Prostate gland (tissue), 2 donors: ENCODE data around the gene TENT5C. TPM values are rescaled to one million over a fixed set of nuclear protein-coding genes. Genes with fewer than 3 reads are reported as not detected.

Experiments
- DNase-seq: peaks from one replicate; pipeline ENCODE4 v3.0.0-alpha.2; 2019; ENCODE audit warnings: low spot score
- H3K27ac ChIP-seq, 2 donors: fragments of 200-600 bp; sonication (generic); 2 replicates each; pipeline ENCODE4 v1.5.1; 2017 to 2019
- H3K27me3 ChIP-seq: fragments of 200-600 bp; sonication (generic); replicated peaks from 2 replicates; pipeline ENCODE4 v1.5.1; 2019; ENCODE audit not compliant: insufficient read depth
- H3K36me3 ChIP-seq, 2 donors: fragments of 200-600 bp; sonication (generic); 1 replicate in 1 of 2; 2 replicates in 1 of 2; pipeline versions ENCODE4 v1.5.1 to v1.8.1; 2017 to 2019
- H3K4me1 ChIP-seq: fragments of 200-600 bp; sonication (generic); replicated peaks from 2 replicates; pipeline ENCODE4 v1.5.1; 2019
- H3K4me3 ChIP-seq, 2 donors: fragments of 200-600 bp; sonication (generic); 2 replicates each; pipeline ENCODE4 v1.5.1; 2017 to 2019
- H3K9me3 ChIP-seq: fragments of 200-600 bp; sonication (generic); 2 replicates; pipeline ENCODE4 v1.5.1; 2017
- POLR2A ChIP-seq: fragments of 450-650 bp; IDR thresholded peaks from one replicate; pipeline ENCODE4 v1.6.1; 2016; ENCODE audit warnings: antibody characterized with exemption, mild to moderate bottlenecking
- POLR2AphosphoS5 ChIP-seq: sonication (generic); formaldehyde crosslinking; IDR thresholded peaks from one replicate; pipeline ENCODE4 v1.6.1; 2017; ENCODE audit warnings: antibody characterized with exemption
- WGBS: methylation state at CpG from one replicate; pipeline ENCODE4 v1.1.5; 2018; 5-methylcytosine and 5-hydroxymethylcytosine counted together
- intact Hi-C: fragments of 100-400 bp; cut with DNase I; formaldehyde crosslinking; loops from one replicate; pipeline ENCODE4 v1.14.2; 2022
- total RNA-seq, 2 donors: library from RNA; depleted of rRNA; stranded (reverse); fragments of >200 nt; gene quantifications; one replicate each; pipeline ENCODE4 v1.1.0, GENCODE V29; 2016
- TF ChIP-seq, protein P1 (sequence below), 4 experiments: fragments of 200-600 bp in 2 of 4; fragments of 450-650 bp in 2 of 4; sonication (generic) in 2 of 4; IDR thresholded peaks; 1 replicate in 3 of 4; 2 replicates in 1 of 4; pipeline ENCODE4 v1.5.1; 2016 to 2019; ENCODE audit warnings: antibody characterized with exemption in 4 of 4, mild to moderate bottlenecking in 2 of 4, moderate library complexity in 2 of 4

TENT5C gene
- total RNA-seq, 2 donors from 2014 or later = 23.1 to 28.7 TPM

DNA sequence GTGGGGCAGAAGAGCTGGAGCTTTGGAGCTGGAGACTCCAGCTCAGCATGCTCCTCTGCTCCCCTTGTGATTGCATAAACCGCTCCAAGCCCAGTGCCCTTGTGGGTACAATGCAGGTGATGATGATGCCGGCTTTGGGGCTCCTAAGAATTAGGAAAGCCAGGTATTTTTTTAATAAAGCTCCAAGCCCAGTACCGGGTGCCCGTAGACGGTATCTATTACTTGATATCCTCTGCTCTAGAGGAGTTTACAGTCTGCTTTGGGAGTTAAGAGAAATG lies 27.2 kb downstream of the TENT5C start:
- WGBS = 67% methylated on average over 5 of the region's 5 CpGs
- Histone ChIP-seq H3K4me1 (no peaks in the 10 kb centered on the region), H3K36me3 (no peaks in the 10 kb centered on the region), H3K27me3 (no peaks in the 10 kb centered on the region), H3K27ac (no peak overlapping the region), H3K9me3 (no peaks in the 10 kb centered on the region), H3K4me3 (no peak overlapping the region)
- no peak for TF ChIP-seq POLR2AphosphoS5
- TF ChIP-seq POLR2A = no peak
- TF ChIP-seq, protein P1, sequence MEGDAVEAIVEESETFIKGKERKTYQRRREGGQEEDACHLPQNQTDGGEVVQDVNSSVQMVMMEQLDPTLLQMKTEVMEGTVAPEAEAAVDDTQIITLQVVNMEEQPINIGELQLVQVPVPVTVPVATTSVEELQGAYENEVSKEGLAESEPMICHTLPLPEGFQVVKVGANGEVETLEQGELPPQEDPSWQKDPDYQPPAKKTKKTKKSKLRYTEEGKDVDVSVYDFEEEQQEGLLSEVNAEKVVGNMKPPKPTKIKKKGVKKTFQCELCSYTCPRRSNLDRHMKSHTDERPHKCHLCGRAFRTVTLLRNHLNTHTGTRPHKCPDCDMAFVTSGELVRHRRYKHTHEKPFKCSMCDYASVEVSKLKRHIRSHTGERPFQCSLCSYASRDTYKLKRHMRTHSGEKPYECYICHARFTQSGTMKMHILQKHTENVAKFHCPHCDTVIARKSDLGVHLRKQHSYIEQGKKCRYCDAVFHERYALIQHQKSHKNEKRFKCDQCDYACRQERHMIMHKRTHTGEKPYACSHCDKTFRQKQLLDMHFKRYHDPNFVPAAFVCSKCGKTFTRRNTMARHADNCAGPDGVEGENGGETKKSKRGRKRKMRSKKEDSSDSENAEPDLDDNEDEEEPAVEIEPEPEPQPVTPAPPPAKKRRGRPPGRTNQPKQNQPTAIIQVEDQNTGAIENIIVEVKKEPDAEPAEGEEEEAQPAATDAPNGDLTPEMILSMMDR (IDR thresholded peaks at IDR 0.05) = no peak
- no peak for DNase-seq
- intact Hi-C loops = no loop called here

DNA sequence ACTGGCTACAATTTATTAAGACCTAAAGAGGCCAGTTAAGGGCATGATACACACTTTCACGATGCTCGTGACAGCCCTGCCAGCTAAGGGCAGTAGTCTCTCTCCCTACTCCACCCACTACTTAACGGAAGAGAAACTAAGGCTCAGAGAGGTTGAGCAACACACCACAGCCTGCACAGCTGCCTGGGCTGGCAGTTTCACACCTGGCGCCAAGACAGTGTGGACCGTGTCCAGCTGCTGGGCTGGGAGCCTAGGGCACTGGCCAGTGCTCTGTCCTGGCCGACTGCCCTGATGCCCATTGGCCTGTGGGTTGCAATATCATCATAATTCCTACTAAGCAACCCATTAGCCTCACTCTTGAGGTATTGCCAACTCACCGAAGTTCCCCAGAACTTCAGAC lies 27.6 kb downstream of the TENT5C start:
- intact Hi-C loops = no loop called here
- TF ChIP-seq, protein P1 (IDR thresholded peaks at IDR 0.05) = no peak
- no peak for DNase-seq
- H3K4me1 ChIP-seq = no peaks in the 10 kb centered on the region
- H3K36me3 ChIP-seq = no peaks in the 10 kb centered on the region
- no peak overlapping the region for H3K4me3 ChIP-seq
- H3K27ac ChIP-seq = no peak overlapping the region
- H3K27me3 ChIP-seq = no peaks in the 10 kb centered on the region
- H3K9me3 ChIP-seq = no peaks in the 10 kb centered on the region
- WGBS = 83% methylated on average over 7 of the region's 7 CpGs

DNA sequence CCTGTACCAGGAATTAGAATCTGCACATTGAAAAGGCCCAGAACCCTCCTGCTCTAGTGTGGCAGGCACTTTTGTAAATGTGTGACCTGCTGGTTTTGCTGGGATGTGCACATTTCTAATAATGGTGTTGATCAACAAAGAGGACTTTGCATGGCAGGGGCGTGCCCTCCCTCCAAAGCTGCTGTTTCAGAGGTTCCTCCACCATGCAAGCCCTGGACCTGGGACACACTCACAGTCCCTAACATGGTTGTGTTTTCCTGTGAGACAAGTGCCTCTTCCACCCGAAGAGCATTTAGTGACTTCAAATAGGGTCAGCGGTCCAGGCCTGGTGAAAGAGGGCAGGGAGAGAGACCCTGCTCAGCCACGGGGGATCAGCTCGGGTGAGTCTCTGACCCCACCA lies 28.1 kb downstream of the TENT5C start:
- 96% methylated on average over 5 of the region's 5 CpGs for WGBS
- intact Hi-C loops = no loop called here
- H3K36me3 ChIP-seq = no peaks in the 10 kb centered on the region
- H3K4me1 ChIP-seq = no peaks in the 10 kb centered on the region
- H3K27ac ChIP-seq = no peak overlapping the region
- no peaks in the 10 kb centered on the region for H3K27me3 ChIP-seq
- TF ChIP-seq, protein P1 (IDR thresholded peaks at IDR 0.05) = no peak
- TF ChIP-seq POLR2AphosphoS5 (no peak), POLR2A (no peak)
- H3K9me3 ChIP-seq = no peaks in the 10 kb centered on the region
- DNase-seq = no peak
- no peak overlapping the region for H3K4me3 ChIP-seq

DNA sequence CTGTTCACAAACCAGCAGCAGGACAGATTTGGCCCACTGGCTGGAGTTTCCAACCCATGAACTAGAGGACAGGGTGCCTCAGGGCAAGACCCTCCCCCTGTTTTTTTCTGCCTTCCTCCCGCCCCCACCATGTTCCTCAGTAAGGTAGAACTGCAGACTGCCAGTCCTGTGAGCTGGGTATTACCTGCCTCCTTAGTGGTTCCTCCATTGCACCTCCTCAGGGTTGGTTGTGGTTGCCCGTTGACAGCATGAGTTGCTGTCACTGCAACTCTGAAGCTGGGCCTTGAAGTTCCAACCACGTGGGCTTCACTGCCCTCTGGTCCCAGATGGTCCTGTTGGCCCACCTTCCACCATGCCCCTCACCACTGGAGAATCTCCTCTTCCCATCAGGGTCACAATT lies 28.8 kb downstream of the TENT5C start:
- intact Hi-C loops = no loop called here

DNA sequence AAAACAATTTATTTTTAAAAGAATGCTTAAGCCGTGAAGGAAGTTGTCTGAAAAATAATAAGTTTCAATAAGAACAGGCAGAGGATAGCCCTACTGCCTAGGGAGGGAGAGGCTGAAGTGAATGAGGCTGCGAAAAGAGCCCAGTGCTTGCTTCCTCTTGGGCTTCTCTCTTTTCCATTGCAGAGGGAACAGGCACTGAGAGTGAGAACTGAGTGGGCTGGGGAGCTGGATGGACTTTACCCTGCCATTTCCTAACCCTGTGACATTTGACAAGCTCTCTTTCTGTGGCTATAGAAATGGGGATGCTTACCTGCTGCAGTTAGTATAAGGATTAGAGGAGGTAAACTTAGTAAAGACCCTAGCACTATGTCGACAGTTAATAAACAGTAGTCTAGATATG lies 30.0 kb downstream of the TENT5C start:
- TF ChIP-seq POLR2A (no peak), POLR2AphosphoS5 (no peak)
- TF ChIP-seq, protein P1 (IDR thresholded peaks at IDR 0.05) = no peak
- Histone ChIP-seq H3K27ac (no peak overlapping the region), H3K36me3 (no peaks in the 10 kb centered on the region), H3K4me1 (no peaks in the 10 kb centered on the region), H3K27me3 (no peaks in the 10 kb centered on the region), H3K4me3 (no peak overlapping the region), H3K9me3 (no peaks in the 10 kb centered on the region)
- WGBS = 94% methylated on average over 3 of the region's 3 CpGs
- intact Hi-C loops = no loop called here
- DNase-seq = no peak

More for the DNA sequence above, 28.8 kb downstream of the TENT5C start:
- TF ChIP-seq POLR2A (no peak), POLR2AphosphoS5 (no peak)
- TF ChIP-seq, protein P1 (IDR thresholded peaks at IDR 0.05) = no peak
- no peaks in the 10 kb centered on the region for H3K4me1 ChIP-seq
- no peaks in the 10 kb centered on the region for H3K9me3 ChIP-seq
- WGBS = 93% methylated on average over 3 of the region's 3 CpGs
- H3K27me3 ChIP-seq = no peaks in the 10 kb centered on the region
- H3K4me3 ChIP-seq = no peak overlapping the region
- DNase-seq = no peak
- H3K36me3 ChIP-seq = no peaks in the 10 kb centered on the region
- H3K27ac ChIP-seq = no peak overlapping the region
